ENCODE data around the gene PLXND1.
A peak's percentile ranks its signal among the peaks of the same experiment; 100 is the strongest.

The PLXND1 gene

GRCh38 chr3:129600348-129600747, 6.1 kb downstream of the PLXND1 start:
- no peak for DNase-seq

DNA sequence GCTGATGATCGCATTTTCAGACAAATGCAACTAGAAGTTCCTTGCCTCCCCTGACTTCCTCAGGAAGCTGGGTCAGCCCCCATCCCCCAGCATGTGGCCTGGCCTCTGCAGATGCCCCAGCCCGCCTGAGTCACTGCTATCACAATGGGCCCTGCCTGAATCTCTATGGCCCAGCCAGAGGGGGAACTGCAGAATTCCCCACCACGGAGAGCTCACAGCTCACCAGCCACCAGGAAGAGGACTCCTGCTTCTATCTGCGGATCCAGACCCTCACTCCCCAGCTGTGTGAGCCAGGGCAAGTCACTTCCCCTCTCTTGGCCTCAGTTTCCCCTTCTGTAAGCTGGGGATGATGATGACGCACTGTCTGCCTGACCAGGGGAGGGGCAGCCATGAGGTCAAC, 6.9 kb downstream of the PLXND1 start:
- no peak for DNase-seq

DNA sequence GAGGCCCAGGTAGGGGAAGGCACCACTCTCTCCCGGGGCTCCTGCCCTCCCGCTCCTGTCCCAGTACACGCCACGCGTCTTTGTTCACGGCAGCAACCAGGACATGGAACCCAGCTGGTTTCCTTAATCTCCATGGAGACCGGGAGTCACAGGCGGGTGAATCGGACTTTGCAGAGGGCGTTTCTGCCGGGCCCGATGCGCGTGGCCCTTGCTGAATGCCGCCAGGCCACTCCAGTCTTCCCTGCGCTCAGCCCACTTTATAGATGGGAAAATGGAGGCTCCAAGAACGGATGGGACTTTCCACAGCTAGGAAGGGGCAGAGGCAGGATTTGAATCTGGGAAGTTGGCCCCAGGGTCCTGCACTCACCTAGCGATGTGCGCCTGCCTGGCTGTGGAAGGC, 7.4 kb downstream of the PLXND1 start:
- no peak for DNase-seq

GRCh38 chr3:129598484-129598883, 8.0 kb downstream of the PLXND1 start:
- no peak for DNase-seq

- DNase-seq, result no peak
These were observed 8.5 kb downstream of the PLXND1 start for GRCh38 chr3:129598000-129598381.

DNA sequence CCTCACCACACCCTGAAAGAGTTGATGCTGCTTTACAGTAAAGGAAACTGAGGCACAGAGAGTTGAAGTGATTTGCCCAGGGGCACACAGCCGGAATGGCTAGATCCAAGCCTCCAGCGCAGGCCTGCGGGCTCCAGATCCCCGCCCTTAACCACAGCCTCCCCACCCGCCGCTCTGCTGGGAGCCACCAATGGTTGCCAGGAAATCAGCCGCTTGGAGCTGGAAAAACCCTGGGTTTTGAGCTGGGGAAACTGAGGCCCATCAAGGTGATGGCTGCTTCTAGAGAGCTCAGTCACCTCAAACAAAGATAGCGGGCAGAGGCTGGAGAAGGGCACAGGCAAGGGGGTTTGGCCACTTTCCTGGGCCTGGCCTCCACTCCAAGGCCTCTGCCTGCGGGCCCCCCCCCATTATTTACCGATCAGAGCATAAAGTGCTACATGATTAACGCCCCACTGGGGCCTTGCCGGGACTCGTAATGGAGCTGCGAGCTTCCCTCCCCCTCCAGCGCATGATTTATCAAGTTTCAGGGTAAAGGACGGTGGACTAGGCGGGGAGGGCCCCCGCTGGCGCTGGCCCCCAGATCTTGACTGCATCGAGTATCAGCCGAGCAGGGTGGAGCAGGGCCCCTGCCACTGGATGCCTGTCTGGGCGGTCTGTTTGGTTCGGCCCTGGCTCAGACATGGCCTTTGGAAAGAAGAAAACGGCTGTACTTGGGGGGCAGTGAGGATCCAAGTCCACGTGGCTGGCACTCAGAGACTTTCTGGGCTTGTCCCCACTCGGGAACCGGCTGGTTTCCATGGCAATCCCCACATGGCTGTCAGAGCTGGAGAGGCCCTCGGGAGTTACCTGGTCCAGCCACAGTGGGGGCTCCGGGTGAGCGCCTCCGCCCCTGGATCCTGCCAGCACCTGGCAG, 9.1 kb downstream of the PLXND1 start:
- no peak for DNase-seq

DNA sequence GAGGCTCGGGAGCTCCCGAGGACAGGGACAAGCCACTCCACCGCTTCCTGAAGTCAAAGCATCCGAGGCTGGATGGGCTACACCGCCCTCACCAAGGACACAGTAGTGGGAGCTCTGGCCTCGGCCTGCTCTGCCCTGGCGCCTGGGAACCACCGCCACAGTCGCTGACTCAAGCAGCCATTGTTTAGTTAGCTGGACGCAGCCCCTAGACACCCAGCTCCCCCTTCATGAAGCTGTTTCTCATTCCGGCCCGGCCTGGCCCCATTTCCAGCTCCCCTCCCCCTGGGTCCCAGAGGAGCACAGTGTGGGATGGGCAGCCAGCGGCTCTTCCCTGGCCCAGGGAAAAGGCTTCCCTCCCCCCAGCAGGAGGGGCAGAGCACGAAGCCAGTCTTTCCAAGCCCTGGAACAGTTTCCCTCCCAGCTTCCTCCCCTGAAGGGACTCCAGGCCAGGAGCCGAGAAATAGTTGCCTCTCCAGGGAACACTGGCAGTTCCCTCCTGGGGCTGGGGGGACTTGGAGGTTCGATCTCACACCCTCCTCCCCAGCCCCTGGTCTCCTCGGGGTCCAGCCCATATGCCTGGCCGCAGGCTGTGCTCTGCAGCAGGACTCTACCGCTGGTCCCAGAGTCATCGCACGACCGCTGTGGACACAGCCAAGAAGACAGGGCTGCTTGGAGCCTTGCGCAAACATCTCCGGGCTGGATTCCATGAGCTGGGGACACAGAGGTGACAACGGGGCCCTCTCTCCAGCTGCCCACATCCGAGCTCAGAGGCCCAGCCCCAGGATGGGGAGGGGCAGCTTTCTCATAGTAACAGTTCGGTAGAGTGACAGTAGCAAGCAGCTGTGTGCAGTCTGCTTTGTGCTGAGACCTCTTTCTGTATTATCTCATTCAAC, 10.0 kb downstream of the PLXND1 start:
- no peak for DNase-seq

GRCh38 chr3:129595544-129596193, 10.8 kb downstream of the PLXND1 start:
- DNase-seq, result no peak

DNA sequence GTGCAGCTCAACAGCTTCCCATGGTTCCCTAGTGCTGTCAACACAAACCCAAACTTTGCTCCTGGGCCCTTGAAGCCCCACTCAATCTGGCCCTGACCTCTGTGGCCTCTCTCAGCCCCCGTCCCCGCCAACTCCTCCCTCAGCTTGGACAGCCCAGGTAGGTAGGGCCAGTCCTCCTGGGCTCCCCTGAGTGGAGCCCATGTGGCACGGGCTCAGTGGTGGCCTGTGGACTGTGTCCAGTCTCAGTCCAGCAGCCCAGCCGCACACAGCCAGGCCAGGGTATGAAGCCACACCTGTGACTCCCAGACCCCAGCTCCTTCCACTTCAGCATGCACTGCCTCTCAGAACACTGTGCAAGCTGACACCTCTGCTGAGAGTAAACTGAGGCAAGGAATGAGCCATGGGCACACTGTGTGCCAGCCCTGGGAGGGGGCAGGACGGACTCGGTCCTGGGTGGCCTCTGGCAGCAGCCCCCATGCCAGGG, 11.5 kb downstream of the PLXND1 start:
- DNase-seq, result no peak

- no peak for DNase-seq
These were observed 12.1 kb downstream of the PLXND1 start for GRCh38 chr3:129594409-129594808.

- DNase-seq, result peak; percentile 39
These were observed 12.7 kb downstream of the PLXND1 start for GRCh38 chr3:129593595-129594339.

DNA sequence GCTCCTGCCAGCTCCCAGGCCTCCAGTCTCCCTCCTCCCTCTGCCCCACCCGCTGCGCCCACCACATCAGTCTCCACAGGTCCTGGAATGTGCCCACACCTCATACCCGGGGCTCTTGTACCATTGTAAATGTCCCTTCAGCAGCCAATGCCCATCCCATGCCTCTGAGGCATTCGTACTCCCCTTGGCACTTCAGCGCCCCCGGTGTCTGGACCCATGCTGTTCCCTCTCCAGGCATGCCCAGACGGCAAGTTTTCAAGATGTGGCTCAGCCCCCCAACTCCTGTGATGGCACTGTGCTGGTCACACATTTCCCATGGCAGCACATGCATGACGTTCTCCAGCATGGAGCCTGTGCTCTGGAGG, 13.3 kb downstream of the PLXND1 start:
- no peak for DNase-seq

DNA sequence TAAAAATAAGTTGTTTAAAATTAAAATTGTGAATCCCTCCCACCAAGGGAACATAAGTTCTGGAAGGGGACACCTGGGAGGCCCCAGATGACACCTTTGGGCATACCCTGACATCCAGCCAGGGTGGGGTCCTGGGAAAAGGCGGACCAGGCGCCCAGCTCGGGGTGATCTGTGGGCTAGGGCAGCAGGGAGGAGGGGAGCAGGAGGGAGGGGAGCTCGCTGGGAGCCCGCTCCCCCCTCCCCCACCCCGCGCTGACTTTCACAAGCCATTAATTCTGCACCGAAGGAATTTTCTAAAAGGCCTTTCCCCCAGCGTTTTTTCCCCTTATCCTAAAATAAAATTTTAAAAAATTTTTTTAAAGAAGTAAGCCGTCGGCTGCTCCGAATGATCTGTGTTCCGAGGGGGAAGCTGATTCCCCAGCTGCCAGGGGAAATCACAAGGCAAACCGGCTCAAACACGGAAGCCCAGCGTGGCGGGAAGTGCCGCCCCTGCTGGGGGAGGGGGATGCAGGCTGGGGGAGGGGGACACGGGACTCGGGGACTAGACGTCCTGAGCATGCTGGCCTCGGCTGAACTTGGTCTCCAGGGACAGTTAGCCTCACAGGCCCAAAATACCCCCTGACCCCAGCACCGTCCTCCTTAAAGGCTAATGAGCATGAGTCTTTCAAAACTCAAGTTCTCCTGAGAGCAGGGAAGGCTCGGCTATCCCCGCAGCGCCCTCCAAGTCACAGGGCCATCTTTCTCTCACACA, 13.9 kb downstream of the PLXND1 start:
- no peak for DNase-seq

DNA sequence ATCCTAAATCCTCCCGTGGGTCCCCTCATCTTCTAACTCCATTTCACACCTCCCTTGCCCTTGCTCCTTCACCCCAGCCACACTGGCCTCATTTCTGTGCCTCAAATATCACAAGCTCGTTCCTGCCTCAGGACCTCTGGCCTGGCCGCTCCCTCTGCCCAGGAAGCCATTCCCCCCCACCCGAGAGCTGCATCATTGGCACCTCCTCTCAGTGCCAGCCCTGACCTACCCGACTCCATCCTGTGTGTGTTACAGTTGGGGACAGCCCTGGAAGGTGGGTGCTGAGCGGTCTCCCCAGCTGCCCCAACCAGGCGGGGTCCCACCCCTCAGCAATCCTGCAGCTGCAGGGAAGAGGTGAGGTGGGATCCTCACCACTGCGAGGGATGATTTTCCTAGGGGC, 14.5 kb downstream of the PLXND1 start:
- no peak for DNase-seq

DNA sequence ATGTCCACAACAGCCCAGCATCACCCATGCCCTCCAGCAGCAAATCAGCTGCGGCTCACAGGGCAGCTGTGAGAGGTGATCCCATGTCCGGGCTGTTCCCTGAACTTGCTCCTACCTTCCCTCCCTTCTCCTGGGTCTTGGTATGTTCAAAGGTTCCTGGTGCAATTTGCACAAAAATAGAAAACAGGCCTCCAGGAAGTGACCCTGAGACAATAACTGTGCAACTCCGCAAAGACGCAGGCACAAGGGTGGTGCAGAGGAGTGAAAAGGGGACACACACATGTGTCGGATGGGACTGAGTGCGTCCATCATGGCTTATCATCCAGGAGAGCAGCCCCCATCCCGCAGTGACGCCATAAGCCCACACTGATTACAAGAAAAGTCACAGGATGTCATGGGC, 16.3 kb downstream of the PLXND1 start:
- DNase-seq, result no peak

- DNase-seq, result no peak
These were observed 18.8 kb downstream of the PLXND1 start for GRCh38 chr3:129587566-129588210.

DNA sequence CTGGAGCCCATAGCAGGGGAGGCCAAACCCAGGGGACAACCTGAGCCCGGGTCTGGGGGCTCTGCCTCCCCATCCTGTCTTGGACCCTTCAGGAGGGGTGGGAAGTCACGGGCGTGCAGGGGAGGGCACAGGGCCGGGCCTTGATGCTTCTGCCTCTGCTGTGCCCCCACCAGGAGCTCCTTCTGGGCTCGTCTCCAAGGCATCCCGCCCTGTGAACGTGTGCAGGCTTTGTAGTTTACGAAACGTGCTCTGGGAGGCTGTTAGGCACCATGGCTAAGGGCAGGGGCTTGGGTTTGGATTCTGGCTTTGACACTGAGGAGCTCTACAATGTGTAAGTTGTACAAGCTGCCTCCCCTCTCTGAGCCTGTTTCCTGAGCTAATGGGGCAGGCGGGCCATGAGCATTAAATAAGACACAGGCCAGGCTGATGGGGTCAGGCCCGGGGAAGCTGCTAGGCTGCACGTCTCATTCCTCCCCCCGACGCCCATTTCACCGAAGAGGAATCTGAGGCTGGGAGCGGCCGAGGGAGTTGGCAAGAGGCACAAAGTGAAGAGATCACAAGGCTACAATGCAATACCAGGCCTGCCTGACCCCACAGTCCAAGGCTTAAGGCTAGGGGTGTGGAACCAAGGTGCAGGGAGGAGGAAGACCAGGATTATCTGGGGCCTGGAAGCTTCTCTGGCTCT, 19.6 kb downstream of the PLXND1 start:
- no peak for DNase-seq

DNA sequence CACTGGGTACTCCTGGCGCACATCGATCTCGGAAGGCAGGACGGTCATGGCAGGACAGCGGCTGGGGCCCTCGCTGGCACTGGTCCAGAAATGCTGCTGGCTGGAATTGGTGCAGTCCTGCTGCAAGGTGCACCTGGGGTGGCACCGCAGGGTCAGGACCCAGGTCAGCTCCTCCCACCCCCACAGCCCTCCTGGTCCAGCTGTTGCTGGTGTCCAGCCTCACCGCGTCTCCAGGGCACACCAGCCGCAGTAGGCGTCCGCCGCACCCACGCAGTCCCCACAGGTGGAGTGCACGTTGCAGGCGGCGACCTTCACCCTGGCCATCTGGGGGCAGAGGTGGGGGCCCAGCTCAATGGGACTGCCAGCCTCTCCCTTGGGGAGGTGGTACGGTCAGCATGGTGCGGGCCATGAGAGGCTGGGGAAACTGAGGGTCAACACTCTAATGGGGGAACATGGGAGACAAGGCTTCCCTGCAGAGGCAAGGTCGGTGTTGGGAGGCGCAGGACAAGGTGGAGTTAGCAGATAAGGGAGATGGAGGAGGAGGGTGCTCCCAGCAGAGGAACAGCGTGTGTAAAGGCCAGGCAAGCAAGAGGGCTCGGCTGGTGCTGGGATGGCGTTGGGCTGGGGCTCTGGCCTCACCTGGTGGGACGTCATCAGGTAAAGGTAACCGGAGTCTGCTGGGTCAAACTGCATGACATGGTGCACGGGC, 20.4 kb downstream of the PLXND1 start:
- no peak for DNase-seq

DNA sequence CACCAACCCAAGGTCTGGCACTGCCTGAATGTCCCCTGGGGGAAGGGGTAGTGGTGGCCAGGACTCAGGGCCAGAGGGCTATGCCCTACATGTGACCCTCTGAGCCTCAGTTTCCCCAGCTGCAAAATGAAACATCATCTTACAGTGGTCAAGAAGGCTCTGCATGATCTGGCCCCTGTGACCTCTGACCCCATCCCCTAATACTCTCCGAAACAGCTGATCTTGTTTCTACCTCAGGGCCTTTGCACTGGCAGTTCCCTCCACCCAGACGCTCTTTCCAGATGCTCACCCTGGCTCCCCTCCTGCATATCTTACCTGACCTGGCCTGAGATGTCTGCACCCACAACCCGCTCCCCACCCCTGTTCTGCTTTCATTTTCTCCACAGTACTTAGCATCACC, 21.8 kb downstream of the PLXND1 start:
- DNase-seq, result no peak

- DNase-seq, result no peak
These were observed 23.2 kb downstream of the PLXND1 start for GRCh38 chr3:129583289-129583688.

Measured in activated gamma-delta T cell (primary cell).